BE2C (cell line): ENCODE data around the gene ETV5.

Experiments
- DNase-seq: peaks from one replicate; pipeline ENCODE4 v3.0.0-alpha.2; 2020
- H3K27me3 ChIP-seq: fragments of 250-450 bp; sonication (Bioruptor Pico); 2 replicates; pipeline ENCODE4 v1.5.1; 2020; ENCODE audit warnings: mild to moderate bottlenecking
- H3K36me3 ChIP-seq: fragments of 250-450 bp; sonication (Bioruptor Pico); 2 replicates; pipeline ENCODE4 v1.5.1; 2020; ENCODE audit warnings: mild to moderate bottlenecking
- H3K4me1 ChIP-seq: fragments of 250-450 bp; sonication (Bioruptor Pico); 2 replicates; pipeline ENCODE4 v1.5.1; 2020
- H3K4me3 ChIP-seq: 2 replicates; pipeline ENCODE4 v1.5.1; 2011; ENCODE audit warnings: low read depth, low read length
- H3K9me3 ChIP-seq: fragments of 250-450 bp; sonication (Bioruptor Pico); 2 replicates; pipeline ENCODE4 v1.5.1; 2020
- CTCF ChIP-seq: IDR thresholded peaks from 2 replicates; pipeline ENCODE4 v1.5.1; 2012; ENCODE audit warnings: mild to moderate bottlenecking, low read depth, low read length

Gene ETV5

GRCh38 chr3:186070996-186071395 lies 37.9 kb downstream of the ETV5 start:
- no peak for DNase-seq
- no peak overlapping the region for H3K4me3 ChIP-seq
- H3K27me3 ChIP-seq = no peaks in the 10 kb centered on the region
- H3K4me1 ChIP-seq = no peaks in the 10 kb centered on the region
- no peaks in the 10 kb centered on the region; the same call in 1 of the 2 replicates for H3K9me3 ChIP-seq
- TF ChIP-seq CTCF = no peak
- H3K36me3 ChIP-seq = peaks cover 3% of the 10 kb centered on the region

GRCh38 chr3:186070550-186070949 lies 38.3 kb downstream of the ETV5 start:
- Histone ChIP-seq H3K36me3 (peaks cover 7% of the 10 kb centered on the region), H3K9me3 (no peaks in the 10 kb centered on the region; the same call in 1 of the 2 replicates), H3K27me3 (no peaks in the 10 kb centered on the region), H3K4me1 (no peaks in the 10 kb centered on the region), H3K4me3 (no peak overlapping the region)
- DNase-seq = no peak
- no peak for TF ChIP-seq CTCF

GRCh38 chr3:186070133-186070532 lies 38.8 kb downstream of the ETV5 start:
- no peaks in the 10 kb centered on the region for H3K4me1 ChIP-seq
- no peak for TF ChIP-seq CTCF
- no peaks in the 10 kb centered on the region; the same call in 1 of the 2 replicates for H3K9me3 ChIP-seq
- no peaks in the 10 kb centered on the region for H3K27me3 ChIP-seq
- no peak for DNase-seq
- no peak overlapping the region for H3K4me3 ChIP-seq
- peaks cover 11% of the 10 kb centered on the region for H3K36me3 ChIP-seq

GRCh38 chr3:186069199-186069598 lies 39.7 kb downstream of the ETV5 start:
- Histone ChIP-seq H3K9me3 (no peaks in the 10 kb centered on the region), H3K4me1 (no peaks in the 10 kb centered on the region), H3K36me3 (peaks cover 18% of the 10 kb centered on the region), H3K27me3 (no peaks in the 10 kb centered on the region), H3K4me3 (no peak overlapping the region)
- no peak for TF ChIP-seq CTCF
- DNase-seq = no peak

- H3K36me3 ChIP-seq = peaks cover 24% of the 10 kb centered on the region
These were observed 40.7 kb downstream of the ETV5 start for GRCh38 chr3:186068243-186068552.

More at GRCh38 chr3:186068243-186068552, 40.7 kb downstream of the ETV5 start:
- no peak overlapping the region for H3K4me3 ChIP-seq
- H3K9me3 ChIP-seq = no peaks in the 10 kb centered on the region
- no peak for DNase-seq
- TF ChIP-seq CTCF = no peak
- no peaks in the 10 kb centered on the region for H3K27me3 ChIP-seq
- H3K4me1 ChIP-seq = no peaks in the 10 kb centered on the region
